GOT3 (cell line): ENCODE results near the gene SESTD1.
"Not testable (repeated sequence)": the region's sequence is repeated elsewhere in the genome, so short reads cannot be mapped to it uniquely, and the experiment has no call there.

Source experiments
- DNase-seq: peaks from one replicate; lab custom pipeline; 2025; ENCODE audit warnings: mixed read lengths; lab: John Stamatoyannopoulos, UW

SESTD1 gene

GRCh38 chr2:179237209-179237946 lies 27.3 kb downstream of the SESTD1 start:
- DNase-seq = no peak

- no peak for DNase-seq
Measured at GRCh38 chr2:179235463-179236108, 29.0 kb downstream of the SESTD1 start.

DNA sequence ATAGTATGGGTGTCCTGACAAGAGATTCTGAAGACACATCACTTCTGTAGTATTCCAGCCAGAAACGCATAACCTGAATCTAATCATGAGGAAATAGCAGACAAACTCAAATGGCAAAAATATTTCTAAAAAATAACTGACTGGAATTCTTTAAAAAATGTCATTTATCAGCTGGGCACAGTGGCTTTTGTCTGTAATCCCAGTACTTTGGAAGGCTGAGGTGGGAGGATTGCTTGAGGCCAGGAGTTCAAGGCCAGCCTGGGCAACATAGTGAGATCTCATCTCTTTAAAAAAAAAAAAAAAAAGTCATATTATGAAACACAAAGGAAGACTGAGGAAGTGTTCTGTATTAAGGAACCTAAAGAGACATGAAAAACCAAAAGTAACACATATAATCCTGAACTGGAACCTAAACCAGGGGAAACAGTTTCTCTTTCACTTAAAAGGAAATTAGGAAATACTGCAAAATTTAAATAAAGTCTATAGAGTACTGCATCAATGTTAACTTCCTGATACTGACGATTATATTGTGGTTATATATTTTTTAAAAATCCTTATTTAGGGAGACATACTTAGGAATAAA lies 29.9 kb downstream of the SESTD1 start:
- DNase-seq = no peak

DNA sequence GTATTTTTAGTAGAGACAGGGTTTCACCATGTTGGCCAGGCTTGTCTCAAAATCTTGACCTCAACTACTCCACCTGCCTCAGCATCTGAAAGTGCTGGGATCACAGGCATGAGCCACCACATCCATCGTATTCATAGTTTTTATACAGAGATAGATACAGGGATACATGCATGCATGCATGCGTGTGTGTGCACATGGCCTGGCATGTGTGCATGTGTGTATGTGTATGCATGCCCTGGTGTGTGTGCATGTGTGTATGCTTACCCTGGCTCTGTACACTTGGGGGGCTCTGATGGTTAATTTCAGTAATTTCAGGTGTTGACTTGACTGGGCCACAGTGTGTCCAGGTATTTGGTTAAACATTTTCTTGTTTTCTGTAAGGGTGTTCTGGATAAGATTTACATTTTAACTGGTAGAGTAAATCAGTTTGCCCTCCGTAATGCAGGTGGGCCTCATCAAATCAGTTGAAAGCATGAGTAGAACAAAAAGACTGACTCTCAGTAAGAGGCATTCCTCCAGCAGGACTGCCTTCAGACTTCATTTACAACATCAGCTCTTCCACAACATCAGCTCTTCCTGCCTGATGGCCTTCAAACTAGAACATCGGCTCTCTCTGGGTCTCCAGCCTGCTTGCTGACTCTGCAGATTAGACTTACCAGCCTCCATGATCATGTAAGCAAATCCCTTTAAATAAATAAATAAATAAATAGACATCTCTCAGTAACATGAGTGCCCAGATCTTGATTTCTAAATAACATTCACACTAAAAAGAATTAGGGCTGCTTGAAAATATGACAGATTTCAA lies 30.8 kb downstream of the SESTD1 start:
- no peak for DNase-seq

- DNase-seq = no peak
Measured at GRCh38 chr2:179233083-179233490, 31.5 kb downstream of the SESTD1 start.

DNA sequence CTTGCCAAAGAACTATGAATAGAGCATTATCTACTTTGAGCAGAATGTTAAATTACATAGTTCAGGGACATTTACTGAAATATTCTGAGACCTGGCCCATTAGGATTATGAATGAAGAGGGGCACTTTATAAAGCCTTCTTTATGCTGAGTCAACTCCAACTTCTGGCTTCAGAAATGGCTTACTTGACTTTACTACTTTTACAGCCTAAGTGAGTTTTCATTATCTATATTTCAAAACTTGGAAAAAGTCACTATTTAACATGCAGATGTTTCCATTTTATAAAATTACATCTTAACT lies 37.7 kb downstream of the SESTD1 start:
- no peak for DNase-seq

- DNase-seq = no peak
Measured at GRCh38 chr2:179226203-179226960, 38.2 kb downstream of the SESTD1 start.

- DNase-seq = no peak
Measured at GRCh38 chr2:179224361-179224760, 40.3 kb downstream of the SESTD1 start.

GRCh38 chr2:179222076-179222475 lies 42.6 kb downstream of the SESTD1 start:
- no peak for DNase-seq

DNA sequence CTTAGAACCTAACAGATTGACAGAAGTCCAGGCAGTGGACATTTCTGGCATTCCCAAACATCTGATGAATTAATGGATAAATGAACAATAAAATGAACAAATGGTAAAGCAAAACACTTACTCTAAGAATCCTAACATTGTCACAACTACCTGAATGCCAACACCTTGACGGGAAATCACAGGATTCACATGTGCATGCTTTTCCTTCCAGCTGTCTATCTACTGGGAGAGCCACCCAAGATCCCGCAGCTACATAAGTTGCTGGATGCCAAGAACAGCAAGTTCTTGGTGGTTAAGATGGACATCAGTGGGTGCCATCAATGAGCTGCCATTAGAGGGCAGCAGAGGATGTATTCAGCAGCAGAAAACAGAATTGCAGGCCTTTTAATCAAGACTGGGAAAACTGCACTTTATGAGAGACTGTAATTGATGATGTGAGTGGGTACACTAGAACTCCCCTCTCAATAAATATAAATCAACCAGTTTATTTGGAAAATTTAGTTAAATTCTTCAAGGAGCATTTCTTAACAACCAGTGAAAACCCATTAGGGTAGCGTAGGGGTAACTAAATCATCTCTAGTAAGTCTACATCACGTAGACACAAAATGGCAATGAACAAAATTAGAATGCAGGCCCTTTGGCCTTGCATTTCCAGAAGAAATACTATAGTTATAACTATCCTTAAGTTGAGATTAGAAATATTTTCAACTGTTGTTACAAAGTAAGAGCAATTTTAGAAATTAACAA lies 45.6 kb downstream of the SESTD1 start:
- no peak for DNase-seq

DNA sequence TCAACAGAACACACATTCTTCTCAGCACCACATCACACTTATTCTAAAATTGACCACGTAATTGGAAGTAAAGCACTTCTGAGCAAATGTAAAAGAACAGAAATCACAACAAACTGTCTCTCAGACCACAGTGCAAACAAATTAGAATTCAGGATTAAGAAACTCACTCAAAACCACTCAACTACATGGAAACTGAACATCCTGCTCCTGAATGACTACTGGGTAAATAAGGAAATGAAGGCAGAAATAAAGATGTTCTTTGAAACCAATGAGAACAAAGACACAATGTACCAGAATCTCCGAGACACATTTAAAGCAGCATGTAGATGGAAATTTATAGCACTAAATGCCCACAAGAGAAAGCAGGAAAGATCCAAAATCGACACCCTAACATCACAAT lies 50.0 kb downstream of the SESTD1 start:
- not testable (repeated sequence) for DNase-seq

GRCh38 chr2:179211355-179211754 lies 53.3 kb downstream of the SESTD1 start:
- DNase-seq = no peak

DNA sequence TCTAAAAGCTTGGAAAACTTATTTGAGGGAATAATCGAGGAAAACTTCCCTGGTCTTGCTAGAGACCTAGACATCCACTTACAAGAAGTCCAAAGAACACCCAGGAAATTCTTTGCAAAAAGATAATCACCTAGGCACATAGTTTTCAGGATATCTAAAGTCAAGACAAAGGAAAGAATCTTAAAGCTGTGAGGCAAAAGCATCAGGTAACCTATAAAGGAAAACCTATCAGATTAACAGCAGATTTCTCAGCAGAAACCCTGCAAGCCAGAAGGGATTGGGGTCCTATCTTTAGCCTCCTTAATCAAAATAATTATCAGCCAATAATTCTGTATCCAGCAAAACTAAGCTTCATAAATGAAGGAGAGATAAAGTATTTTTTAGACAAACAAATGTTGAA lies 56.4 kb downstream of the SESTD1 start:
- not testable (repeated sequence) for DNase-seq

- no peak for DNase-seq
Measured at GRCh38 chr2:179207047-179207446, 57.6 kb downstream of the SESTD1 start.

- DNase-seq = no peak
Measured at GRCh38 chr2:179201869-179202268, 62.8 kb downstream of the SESTD1 start.

- DNase-seq = not testable (repeated sequence)
Measured at GRCh38 chr2:179195926-179196590, 68.6 kb downstream of the SESTD1 start.

DNA sequence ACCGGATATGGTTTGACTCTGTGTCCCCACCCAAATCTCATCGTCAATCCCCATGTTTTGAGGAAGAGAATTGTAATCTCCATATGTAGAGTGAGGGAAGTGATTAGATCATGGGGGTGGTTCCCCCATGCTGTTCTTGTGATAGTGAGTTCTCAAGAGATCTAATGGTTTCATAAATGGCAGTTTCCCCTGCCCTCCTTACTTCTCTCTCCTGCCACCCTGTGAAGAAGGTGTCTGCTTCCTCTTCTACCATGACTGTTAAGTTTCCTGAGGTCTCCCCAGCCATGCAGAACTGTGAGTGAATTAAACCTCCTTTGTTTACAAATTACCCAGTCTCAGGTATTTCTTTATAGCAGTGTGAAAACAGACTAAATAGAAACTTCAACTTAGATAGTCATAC lies 69.5 kb downstream of the SESTD1 start:
- no peak for DNase-seq

DNA sequence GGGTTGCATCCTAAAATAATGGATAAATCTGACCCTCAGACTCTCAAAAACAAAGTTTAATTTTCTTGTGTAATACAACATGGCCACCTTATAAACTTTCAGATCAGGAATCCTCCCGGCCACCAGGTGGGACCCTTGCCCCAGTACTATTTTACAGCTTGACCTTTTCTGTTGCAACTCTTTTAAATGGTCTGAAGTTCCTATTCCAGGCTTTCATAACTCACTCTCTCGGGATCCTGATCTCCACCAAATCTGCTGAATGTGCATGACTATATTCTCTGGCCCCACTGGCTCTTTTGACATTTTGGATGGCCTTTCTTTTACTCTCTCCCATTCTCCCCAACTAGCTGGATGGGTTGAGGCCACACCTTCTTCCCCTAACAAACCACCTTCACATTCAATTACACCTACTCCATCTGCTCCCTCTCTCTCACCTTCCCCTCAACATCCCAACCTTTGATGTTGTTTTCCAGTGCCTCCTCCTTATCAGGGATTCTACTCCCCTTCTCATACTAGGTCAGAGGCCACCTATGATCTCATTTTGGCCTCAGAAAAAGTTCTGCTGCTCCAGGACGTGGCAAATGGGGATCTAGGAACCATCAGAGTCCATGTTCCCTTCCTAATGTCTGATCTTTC lies 70.8 kb downstream of the SESTD1 start:
- no peak for DNase-seq

GRCh38 chr2:179191110-179191509 lies 73.5 kb downstream of the SESTD1 start:
- DNase-seq = no peak

DNA sequence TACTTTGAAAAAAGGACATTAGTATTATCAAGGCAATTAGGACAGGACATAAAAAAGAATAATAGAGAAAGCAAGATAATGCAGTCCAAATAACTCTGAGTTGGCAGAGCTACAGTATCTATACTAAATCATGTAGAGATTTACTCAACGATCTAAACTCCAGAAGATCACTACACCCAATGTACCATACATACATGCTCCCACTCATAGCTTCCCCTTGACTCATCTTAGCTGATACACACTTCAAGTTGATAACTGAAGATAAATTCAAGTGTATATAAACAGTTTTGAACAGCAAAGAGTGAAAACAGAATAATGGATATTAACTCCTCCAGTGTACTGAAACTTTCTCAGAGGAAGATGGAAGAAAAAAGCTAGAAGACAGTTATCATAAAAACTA lies 78.5 kb downstream of the SESTD1 start:
- DNase-seq = no peak
